WTC11 (cell line): Measurements from ENCODE around the gene PPP4R2.

Experiments
- ATF1 ChIP-seq: sonication (generic); formaldehyde crosslinking; IDR thresholded peaks from 2 replicates; pipeline ENCODE4 v1.8.1; 2023; ENCODE audit warnings: mild to moderate bottlenecking, moderate library complexity, missing genetic modification reagents
- ESRRA ChIP-seq: sonication (generic); formaldehyde crosslinking; IDR thresholded peaks from 2 replicates; pipeline ENCODE4 v1.8.1; 2022; ENCODE audit warnings: mild to moderate bottlenecking, missing genetic modification reagents, borderline replicate concordance
- FOXK1 ChIP-seq: sonication (generic); formaldehyde crosslinking; IDR thresholded peaks from 2 replicates; pipeline ENCODE4 v1.8.0; 2022; ENCODE audit warnings: mild to moderate bottlenecking, moderate library complexity, missing genetic modification reagents
- GTF2I ChIP-seq: fragments of 250-450 bp; sonication (Bioruptor Pico); conservative IDR thresholded peaks from 2 replicates; pipeline ENCODE4 v1.4.0; 2021; ENCODE audit warnings: mild to moderate bottlenecking
- MYBL2 ChIP-seq: sonication (generic); formaldehyde crosslinking; IDR thresholded peaks from 2 replicates; pipeline ENCODE4 v1.8.1; 2023; ENCODE audit warnings: mild to moderate bottlenecking, moderate library complexity, missing genetic modification reagents
- NR2C2 ChIP-seq: sonication (generic); formaldehyde crosslinking; IDR thresholded peaks from 2 replicates; pipeline ENCODE4 v1.8.0; 2022; ENCODE audit warnings: mild to moderate bottlenecking, missing genetic modification reagents
- OVOL2 ChIP-seq: fragments of 250-450 bp; sonication (Bioruptor Pico); IDR thresholded peaks from 2 replicates; pipeline ENCODE4 v1.9.0; 2021; ENCODE audit warnings: mild to moderate bottlenecking, borderline replicate concordance
- TCF7 ChIP-seq: sonication (generic); formaldehyde crosslinking; IDR thresholded peaks from 2 replicates; pipeline ENCODE4 v1.8.0; 2022; ENCODE audit warnings: mild to moderate bottlenecking, low read depth, missing genetic modification reagents, moderate library complexity
- ZBTB21 ChIP-seq: sonication (generic); formaldehyde crosslinking; IDR thresholded peaks from 2 replicates; pipeline ENCODE4 v1.8.1; 2023; ENCODE audit warnings: mild to moderate bottlenecking, missing genetic modification reagents, borderline replicate concordance
- ZNF121 ChIP-seq: sonication (generic); formaldehyde crosslinking; IDR thresholded peaks from 2 replicates; pipeline ENCODE4 v1.8.0; 2023; ENCODE audit warnings: missing genetic modification reagents
- TF ChIP-seq, protein P1 (sequence below): fragments of 200-600 bp; IDR thresholded peaks from 2 replicates; pipeline ENCODE4 v1.8.0; 2022; ENCODE audit warnings: antibody characterized with exemption
- TF ChIP-seq, protein P2 (sequence below): sonication (generic); formaldehyde crosslinking; IDR thresholded peaks from 2 replicates; pipeline ENCODE4 v1.8.1; 2022; ENCODE audit warnings: missing genetic modification reagents, borderline replicate concordance

DNA sequence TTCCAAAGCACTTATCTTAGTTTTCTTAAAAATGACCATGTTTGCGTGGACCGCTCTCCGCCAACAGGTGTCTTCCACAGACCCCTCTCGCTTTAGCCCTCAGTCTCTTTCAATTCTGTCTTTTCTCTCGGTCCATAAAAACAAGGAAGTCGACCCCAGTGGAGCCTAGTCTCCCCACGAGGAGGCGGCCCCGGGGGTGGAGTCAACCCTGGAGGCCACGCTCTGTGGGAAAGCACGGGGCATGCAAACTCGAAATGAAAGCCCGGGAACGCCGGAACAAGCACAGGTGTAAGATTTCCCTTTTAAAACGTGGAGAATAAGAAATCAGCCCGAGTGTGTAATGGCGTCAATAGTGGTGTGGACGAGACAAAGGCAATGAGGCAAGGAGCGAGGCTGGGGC is 113.9 kb downstream of the PPP4R2 start:
- TF ChIP-seq, protein P1, sequence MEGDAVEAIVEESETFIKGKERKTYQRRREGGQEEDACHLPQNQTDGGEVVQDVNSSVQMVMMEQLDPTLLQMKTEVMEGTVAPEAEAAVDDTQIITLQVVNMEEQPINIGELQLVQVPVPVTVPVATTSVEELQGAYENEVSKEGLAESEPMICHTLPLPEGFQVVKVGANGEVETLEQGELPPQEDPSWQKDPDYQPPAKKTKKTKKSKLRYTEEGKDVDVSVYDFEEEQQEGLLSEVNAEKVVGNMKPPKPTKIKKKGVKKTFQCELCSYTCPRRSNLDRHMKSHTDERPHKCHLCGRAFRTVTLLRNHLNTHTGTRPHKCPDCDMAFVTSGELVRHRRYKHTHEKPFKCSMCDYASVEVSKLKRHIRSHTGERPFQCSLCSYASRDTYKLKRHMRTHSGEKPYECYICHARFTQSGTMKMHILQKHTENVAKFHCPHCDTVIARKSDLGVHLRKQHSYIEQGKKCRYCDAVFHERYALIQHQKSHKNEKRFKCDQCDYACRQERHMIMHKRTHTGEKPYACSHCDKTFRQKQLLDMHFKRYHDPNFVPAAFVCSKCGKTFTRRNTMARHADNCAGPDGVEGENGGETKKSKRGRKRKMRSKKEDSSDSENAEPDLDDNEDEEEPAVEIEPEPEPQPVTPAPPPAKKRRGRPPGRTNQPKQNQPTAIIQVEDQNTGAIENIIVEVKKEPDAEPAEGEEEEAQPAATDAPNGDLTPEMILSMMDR, result no peak
- TF ChIP-seq ATF1 (CRISPR knock-in tag) (no peak), OVOL2 (CRISPR knock-in tag) (no peak), FOXK1 (no peak), ZBTB21 (no peak), TCF7 (CRISPR knock-in tag) (no peak), GTF2I (CRISPR knock-in tag) (no peak), ZNF121 (CRISPR knock-in tag) (no peak), MYBL2 (CRISPR knock-in tag) (no peak), NR2C2 (no peak), ESRRA (CRISPR knock-in tag) (no peak)
- TF ChIP-seq, protein P2, sequence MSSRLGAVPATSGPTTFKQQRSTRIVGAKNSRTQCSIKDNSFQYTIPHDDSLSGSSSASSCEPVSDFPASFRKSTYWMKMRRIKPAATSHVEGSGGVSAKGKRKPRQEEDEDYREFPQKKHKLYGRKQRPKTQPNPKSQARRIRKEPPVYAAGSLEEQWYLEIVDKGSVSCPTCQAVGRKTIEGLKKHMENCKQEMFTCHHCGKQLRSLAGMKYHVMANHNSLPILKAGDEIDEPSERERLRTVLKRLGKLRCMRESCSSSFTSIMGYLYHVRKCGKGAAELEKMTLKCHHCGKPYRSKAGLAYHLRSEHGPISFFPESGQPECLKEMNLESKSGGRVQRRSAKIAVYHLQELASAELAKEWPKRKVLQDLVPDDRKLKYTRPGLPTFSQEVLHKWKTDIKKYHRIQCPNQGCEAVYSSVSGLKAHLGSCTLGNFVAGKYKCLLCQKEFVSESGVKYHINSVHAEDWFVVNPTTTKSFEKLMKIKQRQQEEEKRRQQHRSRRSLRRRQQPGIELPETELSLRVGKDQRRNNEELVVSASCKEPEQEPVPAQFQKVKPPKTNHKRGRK (CRISPR knock-in tag), result no peak
